GM13977 (cell line): ENCODE data around the gene CERS3.

Experiments
- DNase-seq: peaks from one replicate; pipeline ENCODE4 v3.0.0; 2012; ENCODE audit warnings: low spot score
- in situ Hi-C: fragments of 300-500 bp; cut with MboI; formaldehyde crosslinking; loops from one replicate; pipeline ENCODE4 v1.12.0; 2022; ENCODE audit warnings: low sequenced_read_pairs, low pct_unique_long_range_greater_than_20kb, mixed read lengths, inconsistent platforms; ENCODE audit not compliant: unreplicated experiment
- TF ChIP-seq, protein P1 (sequence below): IDR thresholded peaks from 2 replicates; pipeline ENCODE4 v1.5.1; 2012; ENCODE audit warnings: mild to moderate bottlenecking, control low read depth; ENCODE audit not compliant: insufficient read depth; ENCODE audit errors: extremely low read depth, missing control alignments

CERS3 gene

DNA sequence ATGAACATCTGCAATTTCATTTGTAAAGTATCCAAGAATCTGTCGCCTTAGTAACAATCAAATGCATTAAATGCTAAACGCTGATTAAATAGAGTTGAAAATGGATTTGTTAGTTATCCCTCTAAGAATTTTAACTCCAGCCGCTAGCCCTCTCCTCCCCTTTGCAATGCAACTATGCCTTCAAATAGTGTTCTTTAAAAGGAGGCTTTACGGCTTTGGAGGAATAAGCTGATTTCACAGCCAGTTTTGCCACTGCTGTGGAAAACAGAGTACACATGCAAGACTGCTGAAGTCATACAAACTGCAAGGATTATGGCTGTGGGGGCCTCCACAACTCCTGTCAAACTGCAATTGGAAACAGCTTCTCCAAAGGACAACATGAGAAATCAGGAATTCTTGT lies 89.2 kb downstream of the CERS3 start:
- in situ Hi-C loops, result no loop called here
- no peak for DNase-seq
- TF ChIP-seq, protein P1, sequence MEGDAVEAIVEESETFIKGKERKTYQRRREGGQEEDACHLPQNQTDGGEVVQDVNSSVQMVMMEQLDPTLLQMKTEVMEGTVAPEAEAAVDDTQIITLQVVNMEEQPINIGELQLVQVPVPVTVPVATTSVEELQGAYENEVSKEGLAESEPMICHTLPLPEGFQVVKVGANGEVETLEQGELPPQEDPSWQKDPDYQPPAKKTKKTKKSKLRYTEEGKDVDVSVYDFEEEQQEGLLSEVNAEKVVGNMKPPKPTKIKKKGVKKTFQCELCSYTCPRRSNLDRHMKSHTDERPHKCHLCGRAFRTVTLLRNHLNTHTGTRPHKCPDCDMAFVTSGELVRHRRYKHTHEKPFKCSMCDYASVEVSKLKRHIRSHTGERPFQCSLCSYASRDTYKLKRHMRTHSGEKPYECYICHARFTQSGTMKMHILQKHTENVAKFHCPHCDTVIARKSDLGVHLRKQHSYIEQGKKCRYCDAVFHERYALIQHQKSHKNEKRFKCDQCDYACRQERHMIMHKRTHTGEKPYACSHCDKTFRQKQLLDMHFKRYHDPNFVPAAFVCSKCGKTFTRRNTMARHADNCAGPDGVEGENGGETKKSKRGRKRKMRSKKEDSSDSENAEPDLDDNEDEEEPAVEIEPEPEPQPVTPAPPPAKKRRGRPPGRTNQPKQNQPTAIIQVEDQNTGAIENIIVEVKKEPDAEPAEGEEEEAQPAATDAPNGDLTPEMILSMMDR, result no peak

DNA sequence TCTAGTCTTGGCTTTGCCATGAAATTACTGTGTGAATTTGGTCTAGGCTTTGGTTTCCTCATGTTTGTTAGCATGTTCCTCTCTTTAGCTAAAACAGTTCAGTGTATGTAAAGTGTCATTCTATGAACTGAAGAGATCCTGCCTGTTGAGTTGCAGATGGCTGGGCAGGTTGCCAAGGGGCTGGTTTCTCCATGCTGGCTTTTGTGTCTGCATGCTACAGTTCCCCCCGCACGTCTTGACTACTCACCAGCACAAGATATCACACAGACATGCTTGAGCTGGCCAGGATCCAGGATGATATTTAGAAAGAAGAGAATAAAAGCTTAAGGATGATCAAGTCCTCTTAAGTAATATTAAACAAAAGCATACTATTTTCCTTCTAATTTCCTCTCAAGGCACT lies 90.2 kb downstream of the CERS3 start:
- DNase-seq, result no peak
- TF ChIP-seq, protein P1, result no peak
- in situ Hi-C loops, result no loop called here

- in situ Hi-C loops, result no loop called here
- TF ChIP-seq, protein P1, result no peak
- no peak for DNase-seq
These were observed 91.5 kb downstream of the CERS3 start for GRCh38 chr15:100437261-100437660.

GRCh38 chr15:100434561-100434960 lies 94.2 kb downstream of the CERS3 start:
- in situ Hi-C loops, result no loop called here
- TF ChIP-seq, protein P1, result no peak
- no peak for DNase-seq

- DNase-seq, result no peak
- TF ChIP-seq, protein P1, result no peak
- in situ Hi-C loops, result no loop called here
These were observed 94.7 kb downstream of the CERS3 start for GRCh38 chr15:100434038-100434437.

- DNase-seq, result no peak
- in situ Hi-C loops, result no loop called here
- TF ChIP-seq, protein P1, result no peak
These were observed 95.4 kb downstream of the CERS3 start for GRCh38 chr15:100433304-100433703.

GRCh38 chr15:100430411-100430810 lies 98.3 kb downstream of the CERS3 start:
- TF ChIP-seq, protein P1, result no peak
- in situ Hi-C loops, result no loop called here

More at GRCh38 chr15:100430411-100430810, 98.3 kb downstream of the CERS3 start:
- DNase-seq, result no peak
